Gastroesophageal sphincter (tissue), 3 donors: ENCODE measurements around the gene PRKACG.

Experiments used
- EP300 ChIP-seq: sonication (generic); formaldehyde crosslinking; IDR thresholded peaks from one replicate; pipeline ENCODE4 v1.6.1; 2017; ENCODE audit warnings: antibody characterized with exemption, mild to moderate bottlenecking
- POLR2A ChIP-seq, 2 donors: fragments of 450-650 bp; IDR thresholded peaks; one replicate each; pipeline ENCODE4 v1.6.1; 2017; ENCODE audit warnings: antibody characterized with exemption in 2 of 2, mild to moderate bottlenecking in 2 of 2, moderate library complexity in 1 of 2
- POLR2AphosphoS5 ChIP-seq: sonication (generic); formaldehyde crosslinking; IDR thresholded peaks from one replicate; pipeline ENCODE4 v1.6.1; 2017; ENCODE audit warnings: antibody characterized with exemption
- TF ChIP-seq, protein P1 (sequence below), 4 experiments: fragments of 200-600 bp in 2 of 4; fragments of 450-650 bp in 2 of 4; sonication (generic) in 1 of 4; IDR thresholded peaks; one replicate each; pipeline ENCODE4 v1.5.1; 2017 to 2019; ENCODE audit warnings: antibody characterized with exemption in 4 of 4, mild to moderate bottlenecking in 2 of 4, moderate library complexity in 2 of 4

DNA sequence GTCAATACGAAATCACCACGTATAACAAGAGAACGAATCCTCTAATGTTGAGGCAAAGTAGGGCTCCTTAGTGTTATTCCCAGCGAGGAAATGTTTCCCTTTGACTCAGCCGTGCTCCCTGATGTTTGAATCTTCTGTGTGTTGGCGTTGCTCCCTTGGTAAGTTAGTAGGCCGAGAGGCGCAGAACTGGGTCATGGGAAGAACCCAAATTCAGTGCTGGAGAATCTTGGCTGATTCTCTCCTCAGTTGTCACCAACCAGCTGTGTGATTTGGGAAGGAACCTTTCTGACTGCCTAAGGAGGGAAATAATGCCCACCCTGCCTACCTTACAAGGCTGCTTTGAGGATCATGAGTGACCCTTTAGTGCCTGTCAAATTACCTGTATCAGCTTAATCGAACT lies 22.5 kb downstream of the PRKACG start:
- TF ChIP-seq, protein P1, sequence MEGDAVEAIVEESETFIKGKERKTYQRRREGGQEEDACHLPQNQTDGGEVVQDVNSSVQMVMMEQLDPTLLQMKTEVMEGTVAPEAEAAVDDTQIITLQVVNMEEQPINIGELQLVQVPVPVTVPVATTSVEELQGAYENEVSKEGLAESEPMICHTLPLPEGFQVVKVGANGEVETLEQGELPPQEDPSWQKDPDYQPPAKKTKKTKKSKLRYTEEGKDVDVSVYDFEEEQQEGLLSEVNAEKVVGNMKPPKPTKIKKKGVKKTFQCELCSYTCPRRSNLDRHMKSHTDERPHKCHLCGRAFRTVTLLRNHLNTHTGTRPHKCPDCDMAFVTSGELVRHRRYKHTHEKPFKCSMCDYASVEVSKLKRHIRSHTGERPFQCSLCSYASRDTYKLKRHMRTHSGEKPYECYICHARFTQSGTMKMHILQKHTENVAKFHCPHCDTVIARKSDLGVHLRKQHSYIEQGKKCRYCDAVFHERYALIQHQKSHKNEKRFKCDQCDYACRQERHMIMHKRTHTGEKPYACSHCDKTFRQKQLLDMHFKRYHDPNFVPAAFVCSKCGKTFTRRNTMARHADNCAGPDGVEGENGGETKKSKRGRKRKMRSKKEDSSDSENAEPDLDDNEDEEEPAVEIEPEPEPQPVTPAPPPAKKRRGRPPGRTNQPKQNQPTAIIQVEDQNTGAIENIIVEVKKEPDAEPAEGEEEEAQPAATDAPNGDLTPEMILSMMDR (IDR thresholded peaks at IDR 0.05), result no peak
- TF ChIP-seq POLR2A (IDR thresholded peaks at IDR 0.05), result no peak
- TF ChIP-seq POLR2AphosphoS5, result no peak
- no peak for TF ChIP-seq EP300
